SKM-1 treated with dmso at 0.1 percent for 144 hours (cell line): ENCODE data around the gene SHISA5.
A peak's percentile ranks its signal among the peaks of the same experiment; 100 is the strongest.

Source experiments
- DNase-seq: peaks from one replicate; lab custom pipeline; 2025; ENCODE audit not compliant: unreplicated experiment; lab: John Stamatoyannopoulos, UW

The SHISA5 gene

GRCh38 chr3:48432411-48433371, 71.3 kb downstream of the SHISA5 start:
- no peak for DNase-seq

- no peak for DNase-seq
Observed at GRCh38 chr3:48431224-48432029, 72.5 kb downstream of the SHISA5 start.

GRCh38 chr3:48430708-48431101, 73.3 kb downstream of the SHISA5 start:
- DNase-seq: no peak

- peak; percentile 40 for DNase-seq
Observed at GRCh38 chr3:48429960-48430707, 73.8 kb downstream of the SHISA5 start, which contains the start of gene PLXNB1. TSS of gene PLXNB1 (minus strand) at chr3:48430086. CDS start at chr3:48424611, 5,475 bp downstream.

GRCh38 chr3:48429317-48429959, 74.5 kb downstream of the SHISA5 start:
- no peak for DNase-seq

- no peak for DNase-seq
Observed at GRCh38 chr3:48428572-48429316, 75.2 kb downstream of the SHISA5 start.

- DNase-seq: no peak
Observed at GRCh38 chr3:48428088-48428571, 75.8 kb downstream of the SHISA5 start.

- no peak for DNase-seq
Observed at GRCh38 chr3:48427630-48427962, 76.4 kb downstream of the SHISA5 start.

- no peak for DNase-seq
Observed at GRCh38 chr3:48426944-48427629, 76.9 kb downstream of the SHISA5 start.

- DNase-seq: no peak
Observed at GRCh38 chr3:48426401-48426909, 77.5 kb downstream of the SHISA5 start.

GRCh38 chr3:48425281-48425812, 78.6 kb downstream of the SHISA5 start:
- no peak for DNase-seq

GRCh38 chr3:48423883-48424695, 79.9 kb downstream of the SHISA5 start:
- no peak for DNase-seq

GRCh38 chr3:48423241-48423882, 80.6 kb downstream of the SHISA5 start:
- no peak for DNase-seq

GRCh38 chr3:48422681-48423080, 81.3 kb downstream of the SHISA5 start:
- DNase-seq: no peak

- DNase-seq: no peak
Observed at GRCh38 chr3:48422272-48422671, 81.7 kb downstream of the SHISA5 start.

- DNase-seq: no peak
Observed at GRCh38 chr3:48420561-48420960, 83.4 kb downstream of the SHISA5 start.

GRCh38 chr3:48419597-48419996, 84.4 kb downstream of the SHISA5 start:
- no peak for DNase-seq
